B cell (primary cell): ENCODE measurements around the gene PLN. TPM values are rescaled to one million over a fixed set of nuclear protein-coding genes. Genes with fewer than 3 reads are reported as not detected.

ENCODE experiments used
- ATAC-seq: fragments of 200-7000 bp; cut with Tn5 transposase; one replicate; pipeline ENCODE4 v1.10.0; 2021; ENCODE audit warnings: low read depth, mild to moderate bottlenecking, moderate number of reproducible peaks, moderate library complexity
- CTCF ChIA-PET: fragments of 350-600 bp; sonication (Branson Sonifier 250); formaldehyde crosslinking; loops from one replicate; lab custom pipeline; 2021; ENCODE audit warnings: antibody characterized with exemption, inconsistent platforms; lab: Charles Lee
- POLR2A ChIA-PET: fragments of 350-600 bp; sonication (Branson Sonifier 250); formaldehyde crosslinking; loops from one replicate; lab custom pipeline; 2021; ENCODE audit warnings: antibody characterized with exemption; lab: Charles Lee
- DNase-seq: peaks from one replicate; pipeline ENCODE4 v3.0.0; 2013
- H2AFZ ChIP-seq: 2 replicates; pipeline ENCODE4 v1.6.1; 2012; ENCODE audit warnings: mild to moderate bottlenecking, low read depth, low read length; ENCODE audit not compliant: insufficient read depth, poor library complexity, severe bottlenecking
- H3K27ac ChIP-seq, 2 donors: 1 replicate in 1 of 2; 2 replicates in 1 of 2; pipeline ENCODE4 v1.5.1; 2012 to 2013; ENCODE audit warnings: low read length in 2 of 2, mild to moderate bottlenecking in 2 of 2, moderate library complexity in 1 of 2
- H3K27me3 ChIP-seq, 4 experiments: fragments of 200-600 bp in 1 of 4; sonication (generic) in 1 of 4; replicated peaks in 1 of 4; 1 replicate in 2 of 4; 2 replicates in 2 of 4; pipeline versions ENCODE4 v1.6.1 to v1.7.0; 2013 to 2016; ENCODE audit warnings: low read length in 3 of 4, mild to moderate bottlenecking in 2 of 4, mixed read lengths in 1 of 4, moderate library complexity in 1 of 4; ENCODE audit not compliant: insufficient read depth in 4 of 4, control insufficient read depth in 3 of 4; ENCODE audit errors: control extremely low read depth in 1 of 4
- H3K36me3 ChIP-seq, 2 experiments: replicated peaks in 1 of 2; 1 replicate in 1 of 2; 2 replicates in 1 of 2; pipeline versions ENCODE4 v1.6.1 to v1.7.1; 2013; ENCODE audit warnings: low read length in 1 of 2; ENCODE audit not compliant: insufficient read depth in 2 of 2, control insufficient read depth in 1 of 2; ENCODE audit errors: control extremely low read depth in 1 of 2, extremely low read depth in 1 of 2
- H3K4me1 ChIP-seq, 2 donors: fragments of 200-600 bp in 1 of 2; sonication (generic) in 1 of 2; 1 replicate in 1 of 2; 2 replicates in 1 of 2; pipeline versions ENCODE4 v1.5.1 to v1.6.1; 2013 to 2017; ENCODE audit warnings: low read length in 2 of 2; ENCODE audit not compliant: control insufficient read depth in 2 of 2, insufficient read depth in 2 of 2
- H3K4me2 ChIP-seq: replicated peaks from 2 replicates; pipeline ENCODE3; 2012; ENCODE audit warnings: mild to moderate bottlenecking, low read depth, low read length; ENCODE audit not compliant: poor library complexity, severe bottlenecking
- H3K4me3 ChIP-seq, 5 experiments: fragments of 200-600 bp in 1 of 5; sonication (generic) in 1 of 5; 1 replicate in 3 of 5; 2 replicates in 2 of 5; pipeline versions ENCODE4 v1.5.1 to v1.7.0; 2011 to 2016; ENCODE audit warnings: low read length in 4 of 5, mild to moderate bottlenecking in 4 of 5, low read depth in 2 of 5, control low read depth in 1 of 5, moderate library complexity in 1 of 5; ENCODE audit not compliant: insufficient read depth in 1 of 5; ENCODE audit errors: control extremely low read depth in 1 of 5, extremely low read depth in 1 of 5
- H3K79me2 ChIP-seq: fragments of 200-600 bp; sonication (generic); one replicate; pipeline ENCODE4 v1.6.0; 2016; ENCODE audit warnings: low read length; ENCODE audit not compliant: control insufficient read depth, insufficient read depth
- H3K9ac ChIP-seq: fragments of 200-600 bp; sonication (generic); 2 replicates; pipeline ENCODE4 v1.6.1; 2017; ENCODE audit warnings: mild to moderate bottlenecking, low read length, moderate library complexity
- H3K9me3 ChIP-seq, 3 donors: one replicate each; pipeline versions ENCODE4 v1.6.1 to v1.7.1; 2013; ENCODE audit warnings: low read length in 2 of 3; ENCODE audit not compliant: control insufficient read depth in 2 of 3, insufficient read depth in 1 of 3; ENCODE audit errors: control extremely low read depth in 1 of 3
- H4K20me1 ChIP-seq: 2 replicates; pipeline ENCODE4 v1.6.0; 2012; ENCODE audit warnings: mild to moderate bottlenecking, low read length; ENCODE audit not compliant: insufficient read depth, control insufficient read depth, poor library complexity, severe bottlenecking
- H3K27ac Mint-ChIP-seq: one replicate; pipeline ENCODE4 v1.8.0; 2021; ENCODE audit warnings: mixed read lengths
- H3K27me3 Mint-ChIP-seq: one replicate; pipeline ENCODE4 v1.8.0; 2021; ENCODE audit warnings: mixed read lengths
- H3K4me1 Mint-ChIP-seq: one replicate; pipeline ENCODE4 v1.8.0; 2021; ENCODE audit warnings: mixed read lengths
- H3K4me3 Mint-ChIP-seq: one replicate; pipeline ENCODE4 v1.8.0; 2021; ENCODE audit warnings: mixed read lengths
- H3K9me3 Mint-ChIP-seq: one replicate; pipeline ENCODE4 v1.8.0; 2022; ENCODE audit warnings: mixed read lengths; ENCODE audit not compliant: insufficient read depth
- EZH2 ChIP-seq: IDR thresholded peaks from 2 replicates; pipeline ENCODE4 v1.6.1; 2012; ENCODE audit warnings: borderline replicate concordance, low read depth, mild to moderate bottlenecking, moderate library complexity, low read length; ENCODE audit not compliant: insufficient read depth, poor library complexity, severe bottlenecking
- WGBS: methylation state at CpG from one replicate; pipeline ENCODE4 v1.1.5; 2013; ENCODE audit warnings: missing lambda C conversion rate; ENCODE audit not compliant: insufficient coverage; 5-methylcytosine and 5-hydroxymethylcytosine counted together
- intact Hi-C: fragments of 100-400 bp; cut with micrococcal nuclease; formaldehyde crosslinking; loops from one replicate; pipeline ENCODE4 v1.10.0; 2022
- polyA plus RNA-seq: library from polyadenylated mRNA; depleted of rRNA; stranded (reverse); fragments of >200 nt; gene quantifications from 2 replicates; pipeline ENCODE4 v1.2.3, GENCODE V29; 2012
- total RNA-seq, 2 donors: library from RNA; stranded (reverse); fragments of 120-200 nt in 1 of 2; gene quantifications; 1 replicate in 1 of 2; 2 replicates in 1 of 2; pipeline versions ENCODE4 v1.2.3 to v1.2.4, GENCODE V29; 2013 to 2022
- TF ChIP-seq, protein P1 (sequence below): fragments of 200-600 bp; IDR thresholded peaks from one replicate; pipeline ENCODE4 v1.8.0; 2022; ENCODE audit warnings: antibody characterized with exemption, mild to moderate bottlenecking

Gene PLN
- total and polyA plus RNA-seq, 2 donors (not counting 1 experiment from before 2014, with no cell fraction given): not detected

- H4K20me1 ChIP-seq: no peaks in the 10 kb centered on the region
- H3K79me2 ChIP-seq: peaks cover 7% of the 10 kb centered on the region
- H3K36me3 ChIP-seq: no peaks in the 10 kb centered on the region
- no peak overlapping the region for H3K4me2 ChIP-seq
- Mint-ChIP-seq H3K4me3 (no peak overlapping the region), H3K27ac (no peak overlapping the region), H3K4me1 (peaks cover 10% of the 10 kb centered on the region), H3K27me3 (no peaks in the 10 kb centered on the region), H3K9me3 (no peaks in the 10 kb centered on the region)
- 18% methylated on average over 3 of the region's 6 CpGs for WGBS
- TF ChIP-seq EZH2: no peak
- TF ChIP-seq, protein P1, sequence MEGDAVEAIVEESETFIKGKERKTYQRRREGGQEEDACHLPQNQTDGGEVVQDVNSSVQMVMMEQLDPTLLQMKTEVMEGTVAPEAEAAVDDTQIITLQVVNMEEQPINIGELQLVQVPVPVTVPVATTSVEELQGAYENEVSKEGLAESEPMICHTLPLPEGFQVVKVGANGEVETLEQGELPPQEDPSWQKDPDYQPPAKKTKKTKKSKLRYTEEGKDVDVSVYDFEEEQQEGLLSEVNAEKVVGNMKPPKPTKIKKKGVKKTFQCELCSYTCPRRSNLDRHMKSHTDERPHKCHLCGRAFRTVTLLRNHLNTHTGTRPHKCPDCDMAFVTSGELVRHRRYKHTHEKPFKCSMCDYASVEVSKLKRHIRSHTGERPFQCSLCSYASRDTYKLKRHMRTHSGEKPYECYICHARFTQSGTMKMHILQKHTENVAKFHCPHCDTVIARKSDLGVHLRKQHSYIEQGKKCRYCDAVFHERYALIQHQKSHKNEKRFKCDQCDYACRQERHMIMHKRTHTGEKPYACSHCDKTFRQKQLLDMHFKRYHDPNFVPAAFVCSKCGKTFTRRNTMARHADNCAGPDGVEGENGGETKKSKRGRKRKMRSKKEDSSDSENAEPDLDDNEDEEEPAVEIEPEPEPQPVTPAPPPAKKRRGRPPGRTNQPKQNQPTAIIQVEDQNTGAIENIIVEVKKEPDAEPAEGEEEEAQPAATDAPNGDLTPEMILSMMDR: no peak
- ATAC-seq: no peak
- no peak overlapping the region for H3K27ac ChIP-seq
- H3K4me3 ChIP-seq: no peak overlapping the region
- intact Hi-C loops: no loop called here
- H3K9me3 ChIP-seq: no peaks in the 10 kb centered on the region
- no peak overlapping the region for H3K9ac ChIP-seq
- peaks cover 0 to 5% of the 10 kb centered on the region in 2 donors for H3K4me1 ChIP-seq
- DNase-seq: no peak
- no peak overlapping the region for H2AFZ ChIP-seq
- no peaks in the 10 kb centered on the region for H3K27me3 ChIP-seq
- CTCF ChIA-PET: interaction anchor here (0.7 kb wide), 1 partner anchor 180 kb away, joined by 3 read pairs; no protein-coding TSS in a partner anchor
- POLR2A ChIA-PET: interaction anchor here (0.8 kb wide), 1 partner anchor 601 kb away, joined by 6 read pairs; no protein-coding TSS in a partner anchor
Observed at GRCh38 chr6:118558464-118559217, 10.5 kb downstream of the PLN start.

GRCh38 chr6:118559659-118560058 lies 11.6 kb downstream of the PLN start:
- Histone ChIP-seq H3K9me3 (no peaks in the 10 kb centered on the region), H3K27ac (no peak overlapping the region), H3K36me3 (no peaks in the 10 kb centered on the region), H3K4me3 (no peak overlapping the region), H3K4me2 (no peak overlapping the region), H3K79me2 (peaks cover 7% of the 10 kb centered on the region), H4K20me1 (no peaks in the 10 kb centered on the region), H3K27me3 (no peaks in the 10 kb centered on the region), H3K9ac (no peak overlapping the region), H2AFZ (no peak overlapping the region), H3K4me1 (peaks cover 0 to 5% of the 10 kb centered on the region in 2 donors)
- Mint-ChIP-seq H3K4me1 (peaks cover 10% of the 10 kb centered on the region), H3K27me3 (no peaks in the 10 kb centered on the region), H3K4me3 (no peak overlapping the region), H3K27ac (no peak overlapping the region), H3K9me3 (no peaks in the 10 kb centered on the region)
- ChIA-PET CTCF (interaction anchor here (0.6 kb wide), 1 partner anchor 241 kb away, joined by 3 read pairs; no protein-coding TSS in a partner anchor), POLR2A (no interaction called here)
- intact Hi-C loops: loop anchor here (10.0 kb wide), 1 partner anchor 335 kb away; the partner anchor contains the start of gene ASF1A
- no peak for ATAC-seq
- TF ChIP-seq, protein P1: no peak
- no peak for TF ChIP-seq EZH2
- DNase-seq: no peak
